DMS 273 (cell line): Measurements from ENCODE around the gene TRMT2A.

Source experiments
- DNase-seq: peaks from one replicate; lab custom pipeline; 2025; ENCODE audit not compliant: unreplicated experiment; lab: John Stamatoyannopoulos, UW

TRMT2A gene

DNA sequence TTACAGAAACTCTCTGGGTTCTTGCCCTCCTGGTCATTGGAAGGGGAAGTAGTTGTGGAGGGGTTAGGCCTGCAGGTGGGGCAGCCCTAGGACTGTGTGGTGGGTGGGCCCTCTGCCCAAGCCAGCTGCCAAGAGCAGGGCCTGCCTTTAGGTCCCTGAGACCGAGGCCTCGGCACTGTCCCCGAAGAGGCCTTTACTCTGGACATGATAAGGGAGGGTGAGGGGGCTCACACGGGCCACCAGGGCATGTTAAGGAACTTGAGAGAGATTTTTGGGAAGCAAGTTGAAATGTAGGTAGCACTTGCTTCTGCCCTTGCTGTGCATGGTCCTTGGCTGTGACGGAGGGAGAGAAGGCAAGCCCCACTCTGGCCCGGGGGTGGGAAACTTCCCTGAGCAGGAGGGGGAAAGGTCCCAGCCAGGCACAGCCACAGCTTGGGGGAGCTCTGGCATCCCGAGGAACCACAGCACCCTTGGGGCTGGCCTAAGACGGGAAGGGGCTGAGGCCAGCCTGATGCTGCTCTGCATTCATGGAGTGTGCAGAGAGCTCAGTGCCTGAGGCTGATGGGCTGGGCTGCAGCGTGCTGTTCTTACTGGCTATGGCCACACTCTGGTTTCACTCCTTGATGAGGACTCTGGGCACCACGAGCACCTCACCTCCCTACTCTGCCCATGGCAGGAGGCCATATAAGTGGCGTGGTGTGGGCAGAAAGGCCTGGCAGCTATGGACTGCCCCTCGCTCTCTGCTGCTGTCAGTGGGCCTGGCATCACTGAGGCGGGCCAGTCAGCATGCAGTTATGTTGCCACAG, 8.9 kb downstream of the TRMT2A start:
- DNase-seq, result no peak

- DNase-seq, result no peak
Observed at GRCh38 chr22:20107471-20107901, 9.5 kb downstream of the TRMT2A start.

- no peak for DNase-seq
Observed at GRCh38 chr22:20106849-20107237, 10.2 kb downstream of the TRMT2A start.

- DNase-seq, result peak; percentile 64
Observed at GRCh38 chr22:20106205-20106848, 10.7 kb downstream of the TRMT2A start.

DNA sequence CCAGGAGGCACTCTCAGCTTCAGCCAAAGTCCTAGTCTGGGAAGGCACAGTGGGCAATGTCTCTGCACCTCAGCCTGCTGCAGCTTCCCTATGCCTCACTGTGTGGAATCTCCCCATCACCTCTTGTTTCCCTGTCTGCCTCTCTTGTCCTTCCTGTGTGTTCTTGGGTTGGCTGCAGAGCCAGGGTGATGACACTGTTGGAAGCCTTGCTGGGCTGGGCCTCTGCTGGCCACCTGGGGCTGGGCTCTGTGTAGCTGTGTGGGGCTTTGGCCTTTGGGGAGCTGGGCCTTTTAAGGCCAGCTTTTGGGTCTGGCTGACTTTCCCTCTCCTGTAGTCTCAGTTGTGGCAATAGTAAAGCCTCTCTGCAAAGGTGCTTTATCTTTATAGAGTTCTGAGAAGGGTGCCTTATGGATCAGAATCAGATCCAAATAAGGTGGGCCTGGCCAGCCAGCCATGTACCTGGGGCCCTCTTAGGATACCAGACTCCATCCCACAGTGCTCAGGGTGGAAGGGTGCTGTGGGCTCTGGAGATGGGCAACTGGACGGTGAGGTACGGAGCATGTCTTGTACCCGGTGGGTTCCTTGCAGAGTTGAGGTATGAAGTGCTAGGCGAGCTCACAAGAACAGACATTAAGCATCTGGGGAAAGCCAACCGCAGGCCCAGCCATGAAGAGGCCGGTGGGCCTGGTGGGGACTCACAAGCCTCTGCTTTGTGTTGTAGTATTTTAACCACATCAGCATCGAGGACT, 11.4 kb downstream of the TRMT2A start:
- DNase-seq, result no peak

DNA sequence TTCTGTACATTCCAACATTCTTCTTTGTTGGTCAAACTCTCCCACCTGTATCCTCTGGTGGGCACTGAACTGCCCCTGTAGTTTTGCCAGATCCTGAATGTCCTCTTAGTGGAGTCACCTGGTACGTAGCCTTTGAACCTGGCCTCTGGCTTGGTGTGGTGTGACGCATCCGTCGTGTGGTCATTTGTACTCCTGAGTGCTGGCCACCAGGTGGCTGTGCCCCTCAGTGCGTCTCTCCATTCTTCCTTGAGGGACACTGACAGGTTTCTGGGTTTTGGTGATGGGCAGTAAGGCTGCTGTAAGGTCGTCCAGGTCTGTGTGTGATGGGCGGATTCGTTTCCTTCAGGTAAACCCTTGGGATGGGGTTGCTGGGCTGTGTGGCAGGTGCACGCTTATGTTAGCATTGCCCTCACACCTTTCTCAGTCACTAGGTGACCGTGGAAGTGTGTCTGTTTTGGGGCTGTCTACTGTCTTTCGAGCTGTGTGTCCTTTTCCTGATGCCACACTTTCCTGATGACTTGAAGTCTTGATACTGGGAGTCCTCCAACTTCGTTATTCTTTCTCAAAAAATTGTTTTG, 14.7 kb downstream of the TRMT2A start:
- DNase-seq, result no peak

DNA sequence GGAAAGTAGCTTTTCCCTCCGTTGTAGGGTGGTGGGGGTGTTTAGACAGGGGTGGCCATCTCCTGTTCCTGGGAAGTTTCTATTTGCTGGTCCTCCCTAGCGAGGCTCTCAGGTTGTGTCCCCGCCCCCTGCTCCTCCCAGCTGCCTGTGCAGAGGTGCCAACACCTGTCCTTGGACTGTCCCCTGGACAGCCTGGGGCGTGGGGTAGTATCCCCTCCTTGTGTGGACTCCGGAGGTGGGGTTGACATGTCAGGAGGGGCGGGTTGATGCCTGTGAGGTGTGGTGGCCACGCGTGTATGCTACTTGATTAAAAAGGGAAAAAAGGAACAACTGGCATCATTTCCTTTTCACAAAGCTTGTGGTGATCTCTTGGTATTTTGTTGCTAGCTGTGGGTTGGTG, 15.4 kb downstream of the TRMT2A start:
- DNase-seq, result no peak

DNA sequence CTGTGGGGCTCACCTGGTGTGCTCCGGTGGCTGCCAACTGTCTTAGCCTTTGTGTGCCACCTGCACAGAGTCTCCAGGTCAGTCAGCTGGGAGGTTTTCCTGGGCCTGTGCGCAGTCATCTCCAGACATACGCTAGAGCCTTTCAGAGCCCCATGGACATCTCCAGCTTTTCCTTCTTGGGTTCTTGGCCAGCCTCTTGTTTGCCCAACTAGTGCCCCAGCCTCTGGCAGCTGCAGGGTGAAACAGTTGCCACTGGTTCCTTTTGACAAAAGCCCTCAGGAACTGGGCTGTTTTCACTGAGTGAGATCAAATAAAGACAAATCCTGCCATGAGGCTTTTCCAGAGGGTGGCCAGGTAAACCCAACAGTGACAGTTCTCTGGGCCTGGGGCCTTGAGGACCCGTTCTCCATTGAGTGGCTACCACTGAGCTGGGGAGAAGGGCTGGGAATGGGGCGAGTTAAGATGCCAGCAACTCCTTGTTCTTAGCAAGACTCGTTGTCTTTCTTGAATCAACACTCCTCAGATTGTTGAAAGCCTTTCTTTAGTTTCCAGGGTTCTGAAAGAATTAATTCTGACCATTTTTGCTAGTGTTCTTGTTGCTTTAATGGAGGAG, 17.8 kb downstream of the TRMT2A start:
- DNase-seq, result no peak

- no peak for DNase-seq
Observed at GRCh38 chr22:20096574-20097420, 20.2 kb downstream of the TRMT2A start.

DNA sequence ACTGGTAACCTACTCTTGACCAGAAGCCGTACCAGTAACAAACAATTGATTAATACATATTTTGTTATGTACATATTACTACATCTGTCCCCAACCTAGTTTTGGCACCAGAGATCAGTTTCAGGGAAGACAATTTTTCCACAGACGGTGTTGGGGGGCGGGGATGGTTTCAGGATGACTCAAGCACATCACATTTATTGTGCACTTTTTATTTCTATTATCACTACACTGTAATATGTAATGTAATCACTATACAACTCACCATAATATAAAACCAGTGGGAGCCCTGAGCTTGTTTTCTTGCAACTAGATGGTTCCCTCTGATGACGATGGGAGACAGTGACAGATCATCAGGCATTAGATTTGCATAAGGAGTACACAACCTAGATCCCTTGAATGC, 21.5 kb downstream of the TRMT2A start:
- DNase-seq, result no peak

- DNase-seq, result no peak
Observed at GRCh38 chr22:20094197-20094807, 22.7 kb downstream of the TRMT2A start.

- DNase-seq, result peak; percentile 44
Observed at GRCh38 chr22:20093418-20094196, 23.4 kb downstream of the TRMT2A start.

- no peak for DNase-seq
Observed at GRCh38 chr22:20092477-20092854, 24.6 kb downstream of the TRMT2A start.

GRCh38 chr22:20091690-20092476, 25.1 kb downstream of the TRMT2A start:
- no peak for DNase-seq

DNA sequence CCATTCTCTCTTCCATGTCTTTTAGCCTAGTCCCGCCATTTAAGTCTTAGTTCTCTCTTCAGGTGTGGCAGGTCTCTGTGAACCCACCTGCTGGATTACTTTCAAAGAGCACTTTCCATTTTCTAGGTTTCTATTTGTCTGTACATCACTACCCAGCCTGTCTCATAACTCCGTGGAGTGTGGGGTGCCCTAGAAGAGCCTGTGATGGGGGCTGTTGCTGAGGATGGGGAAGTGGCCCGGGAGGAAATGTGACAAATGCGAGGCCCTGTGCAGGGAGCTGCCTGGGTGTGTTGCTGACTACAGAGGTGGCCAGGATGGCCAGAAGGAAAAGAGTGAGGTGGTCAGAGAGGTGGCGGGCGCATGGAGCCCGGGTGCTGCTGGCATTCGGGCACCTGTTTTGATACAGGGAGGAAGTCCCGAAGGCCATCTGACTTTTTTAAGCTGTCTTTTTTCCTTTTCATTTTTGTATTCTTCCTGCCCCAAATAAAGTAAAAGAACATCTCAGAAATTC, 26.2 kb downstream of the TRMT2A start:
- DNase-seq, result no peak

- no peak for DNase-seq
Observed at GRCh38 chr22:20089977-20090729, 26.9 kb downstream of the TRMT2A start.

DNA sequence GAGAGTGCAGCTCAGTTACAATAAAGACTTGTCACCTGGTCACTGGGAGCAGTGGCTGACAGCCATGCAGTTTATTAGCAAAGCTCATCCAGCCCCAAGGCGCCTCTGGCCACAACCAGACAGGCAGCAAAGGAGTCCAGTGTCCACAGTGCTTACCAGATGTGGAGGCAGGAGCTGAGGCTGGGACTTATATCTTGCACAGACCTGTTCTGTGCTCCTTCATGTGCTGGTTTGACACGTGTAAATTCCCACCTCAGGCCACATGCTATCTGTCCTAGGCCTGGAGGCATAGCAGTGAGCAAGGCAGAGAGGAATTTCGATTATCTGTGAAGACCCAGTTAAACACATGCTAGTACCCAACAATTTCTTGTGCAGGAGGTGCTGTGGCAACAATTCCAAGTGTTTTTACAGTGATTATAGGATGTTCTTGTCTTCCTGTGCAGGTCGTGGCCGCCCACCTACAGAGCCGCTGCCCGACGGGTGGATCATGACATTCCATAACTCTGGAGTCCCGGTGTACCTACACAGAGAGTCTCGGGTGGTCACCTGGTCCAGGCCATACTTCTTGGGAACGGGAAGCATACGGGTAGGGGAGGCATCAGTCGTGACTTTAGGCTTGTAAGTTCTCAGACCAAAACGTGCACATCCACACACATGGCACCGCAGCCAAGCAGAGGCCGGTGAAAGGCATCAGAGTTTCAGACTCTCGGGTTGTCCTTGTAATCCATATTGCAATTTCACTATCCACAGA, 27.6 kb downstream of the TRMT2A start:
- no peak for DNase-seq
